Measurements from ENCODE around the gene ROR1. TPM values are rescaled to one million over a fixed set of nuclear protein-coding genes. Genes with fewer than 3 reads are reported as not detected.

ROR1 gene
- total and polyA plus RNA-seq, 9 of the 15 experiments (the other 6 are each of a cell fraction or from before 2014, with no cell fraction given) = 0.02 TPM; not detected in 8

DNA sequence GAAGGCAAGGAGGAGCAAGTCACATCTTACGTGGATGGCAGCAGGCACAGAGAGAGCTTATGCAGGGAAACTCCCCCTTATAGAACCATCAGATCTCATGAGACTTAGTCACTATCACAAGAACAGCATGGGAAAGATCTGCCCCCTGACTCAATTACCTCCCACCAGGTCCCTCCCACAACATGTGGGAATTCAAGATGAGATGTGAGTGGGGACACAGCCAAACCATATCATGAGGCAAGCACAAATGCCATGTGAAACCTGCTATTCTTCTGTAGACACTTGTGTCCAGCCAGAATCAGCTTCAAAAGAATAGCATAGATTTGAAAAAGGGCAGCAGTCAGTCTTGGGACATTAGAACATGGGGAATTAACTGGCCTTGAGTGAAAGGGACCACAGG is 397.4 kb downstream of the ROR1 start:
- WGBS (ENCODE audit: insufficient coverage, low coverage, missing lambda C conversion rate) = 0% methylated on average over 1 of the region's 1 CpG
- CTCF ChIA-PET (ENCODE audit: low intra/inter-chr PET ratio) = no interaction called here
- no peak overlapping the region for H3K4me2 ChIP-seq (ENCODE audit: insufficient read depth, low read length)
- H3K9me1 ChIP-seq (ENCODE audit: control insufficient read depth, insufficient read depth, low read length) = no peaks in the 10 kb centered on the region
- no peak for ATAC-seq
- no peaks in the 10 kb centered on the region for H3K36me3 ChIP-seq (ENCODE audit: control insufficient read depth, insufficient read depth, low read length)
- TF ChIP-seq, protein P1, sequence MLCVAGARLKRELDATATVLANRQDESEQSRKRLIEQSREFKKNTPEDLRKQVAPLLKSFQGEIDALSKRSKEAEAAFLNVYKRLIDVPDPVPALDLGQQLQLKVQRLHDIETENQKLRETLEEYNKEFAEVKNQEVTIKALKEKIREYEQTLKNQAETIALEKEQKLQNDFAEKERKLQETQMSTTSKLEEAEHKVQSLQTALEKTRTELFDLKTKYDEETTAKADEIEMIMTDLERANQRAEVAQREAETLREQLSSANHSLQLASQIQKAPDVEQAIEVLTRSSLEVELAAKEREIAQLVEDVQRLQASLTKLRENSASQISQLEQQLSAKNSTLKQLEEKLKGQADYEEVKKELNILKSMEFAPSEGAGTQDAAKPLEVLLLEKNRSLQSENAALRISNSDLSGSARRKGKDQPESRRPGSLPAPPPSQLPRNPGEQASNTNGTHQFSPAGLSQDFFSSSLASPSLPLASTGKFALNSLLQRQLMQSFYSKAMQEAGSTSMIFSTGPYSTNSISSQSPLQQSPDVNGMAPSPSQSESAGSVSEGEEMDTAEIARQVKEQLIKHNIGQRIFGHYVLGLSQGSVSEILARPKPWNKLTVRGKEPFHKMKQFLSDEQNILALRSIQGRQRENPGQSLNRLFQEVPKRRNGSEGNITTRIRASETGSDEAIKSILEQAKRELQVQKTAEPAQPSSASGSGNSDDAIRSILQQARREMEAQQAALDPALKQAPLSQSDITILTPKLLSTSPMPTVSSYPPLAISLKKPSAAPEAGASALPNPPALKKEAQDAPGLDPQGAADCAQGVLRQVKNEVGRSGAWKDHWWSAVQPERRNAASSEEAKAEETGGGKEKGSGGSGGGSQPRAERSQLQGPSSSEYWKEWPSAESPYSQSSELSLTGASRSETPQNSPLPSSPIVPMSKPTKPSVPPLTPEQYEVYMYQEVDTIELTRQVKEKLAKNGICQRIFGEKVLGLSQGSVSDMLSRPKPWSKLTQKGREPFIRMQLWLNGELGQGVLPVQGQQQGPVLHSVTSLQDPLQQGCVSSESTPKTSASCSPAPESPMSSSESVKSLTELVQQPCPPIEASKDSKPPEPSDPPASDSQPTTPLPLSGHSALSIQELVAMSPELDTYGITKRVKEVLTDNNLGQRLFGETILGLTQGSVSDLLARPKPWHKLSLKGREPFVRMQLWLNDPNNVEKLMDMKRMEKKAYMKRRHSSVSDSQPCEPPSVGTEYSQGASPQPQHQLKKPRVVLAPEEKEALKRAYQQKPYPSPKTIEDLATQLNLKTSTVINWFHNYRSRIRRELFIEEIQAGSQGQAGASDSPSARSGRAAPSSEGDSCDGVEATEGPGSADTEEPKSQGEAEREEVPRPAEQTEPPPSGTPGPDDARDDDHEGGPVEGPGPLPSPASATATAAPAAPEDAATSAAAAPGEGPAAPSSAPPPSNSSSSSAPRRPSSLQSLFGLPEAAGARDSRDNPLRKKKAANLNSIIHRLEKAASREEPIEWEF (CRISPR knock-in tag; IDR thresholded peaks at IDR 0.05) = no peak
- no peak for TF ChIP-seq MEF2D (tag; conservative IDR thresholded peaks at IDR 0.05; ENCODE audit: low read depth)
- no peak for TF ChIP-seq ZNF197 (CRISPR knock-in tag; IDR thresholded peaks at IDR 0.05; ENCODE audit: low read depth)
- TF ChIP-seq NUFIP1 (IDR thresholded peaks at IDR 0.05; ENCODE audit: partially characterized antibody) = no peak
- TF ChIP-seq, protein P2, sequence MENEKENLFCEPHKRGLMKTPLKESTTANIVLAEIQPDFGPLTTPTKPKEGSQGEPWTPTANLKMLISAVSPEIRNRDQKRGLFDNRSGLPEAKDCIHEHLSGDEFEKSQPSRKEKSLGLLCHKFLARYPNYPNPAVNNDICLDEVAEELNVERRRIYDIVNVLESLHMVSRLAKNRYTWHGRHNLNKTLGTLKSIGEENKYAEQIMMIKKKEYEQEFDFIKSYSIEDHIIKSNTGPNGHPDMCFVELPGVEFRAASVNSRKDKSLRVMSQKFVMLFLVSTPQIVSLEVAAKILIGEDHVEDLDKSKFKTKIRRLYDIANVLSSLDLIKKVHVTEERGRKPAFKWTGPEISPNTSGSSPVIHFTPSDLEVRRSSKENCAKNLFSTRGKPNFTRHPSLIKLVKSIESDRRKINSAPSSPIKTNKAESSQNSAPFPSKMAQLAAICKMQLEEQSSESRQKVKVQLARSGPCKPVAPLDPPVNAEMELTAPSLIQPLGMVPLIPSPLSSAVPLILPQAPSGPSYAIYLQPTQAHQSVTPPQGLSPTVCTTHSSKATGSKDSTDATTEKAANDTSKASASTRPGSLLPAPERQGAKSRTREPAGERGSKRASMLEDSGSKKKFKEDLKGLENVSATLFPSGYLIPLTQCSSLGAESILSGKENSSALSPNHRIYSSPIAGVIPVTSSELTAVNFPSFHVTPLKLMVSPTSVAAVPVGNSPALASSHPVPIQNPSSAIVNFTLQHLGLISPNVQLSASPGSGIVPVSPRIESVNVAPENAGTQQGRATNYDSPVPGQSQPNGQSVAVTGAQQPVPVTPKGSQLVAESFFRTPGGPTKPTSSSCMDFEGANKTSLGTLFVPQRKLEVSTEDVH (IDR thresholded peaks at IDR 0.05; ENCODE audit: low read depth, partially characterized antibody) = no peak
- H3K79me2 ChIP-seq (ENCODE audit: control insufficient read depth, insufficient read depth, low read length) = no peaks in the 10 kb centered on the region
- no peak overlapping the region for H3K27ac ChIP-seq (ENCODE audit: extremely low read depth, low read depth, low read length)
- no peaks in the 10 kb centered on the region; a peak in 1 of 5 replicates for H3K27me3 ChIP-seq (ENCODE audit: control insufficient read depth in 2 of 2, insufficient read depth in 2 of 2, low read length in 2 of 2)
- no peak overlapping the region for H3K4me3 ChIP-seq
- no peaks in the 10 kb centered on the region for H4K20me1 ChIP-seq (replicated peaks; ENCODE audit: control insufficient read depth, insufficient read depth, low read length)
- in situ Hi-C loops (cut with MboI) = no loop called here
- intact Hi-C loops (cut with micrococcal nuclease) = no loop called here
- DNase-seq (ENCODE audit: extremely low read depth in 1 of 4, low spot score in 3 of 4) = no peak
- no peak overlapping the region for H3K9ac ChIP-seq (ENCODE audit: insufficient read depth in 1 of 2, low read depth in 2 of 2, low read length in 2 of 2)
- no peaks in the 10 kb centered on the region for H3K9me3 ChIP-seq (replicated peaks; ENCODE audit: control insufficient read depth, insufficient read depth, low read depth, low read length)
- no peak for FAIRE-seq
- POLR2A ChIA-PET = no interaction called here
- no peaks in the 10 kb centered on the region for H3K4me1 ChIP-seq (replicated peaks in 1 of 2; ENCODE audit: control insufficient read depth in 2 of 2, insufficient read depth in 2 of 2, low read length in 2 of 2)
- no TSS peak for BruUV-seq (replicated peaks)
- no peak overlapping the region for H2AFZ ChIP-seq (ENCODE audit: low read depth, low read length)
